ENCODE data around the gene LRRC8E. TPM values are rescaled to one million over a fixed set of nuclear protein-coding genes. Genes with fewer than 3 reads are reported as not detected.

Gene LRRC8E
- total and polyA plus RNA-seq, 10 of the 15 experiments (the other 5 are each of a cell fraction or from before 2014, with no cell fraction given): 0.04 to 0.32 (median 0.25) TPM; not detected in 7

GRCh38 chr19:7852851-7853769, 35.2 kb upstream of the LRRC8E start (continued):
- TF ChIP-seq NFYA (IDR thresholded peaks at IDR 0.05; ENCODE audit: borderline replicate concordance, low read depth, low read length) (no peak), BHLHE40 (IDR thresholded peaks at IDR 0.05; ENCODE audit: borderline replicate concordance in 1 of 2, low read depth in 2 of 2, low read length in 1 of 2) (no peak), TCF7 (IDR thresholded peaks at IDR 0.05; ENCODE audit: borderline replicate concordance) (no peak), BRCA1 (IDR thresholded peaks at IDR 0.05; ENCODE audit: low read depth, low read length) (no peak), RFX5 (IDR thresholded peaks at IDR 0.05; ENCODE audit: low read depth, low read length) (0 out of 2 replicates have a peak, but pooled peaks have one; percentile 14), GABPA (IDR thresholded peaks at IDR 0.05; ENCODE audit: low read depth) (no peak), ZNF384 (IDR thresholded peaks at IDR 0.05; ENCODE audit: borderline replicate concordance, low read depth, low read length) (no peak), JUNB (IDR thresholded peaks at IDR 0.05) (no peak), SUPT20H (IDR thresholded peaks at IDR 0.05; ENCODE audit: borderline replicate concordance, control insufficient read depth, low read depth, low read length) (no peak), IRF3 (IDR thresholded peaks at IDR 0.05) (no peak; the same call in 1 of the 2 replicates), TBL1XR1 (IDR thresholded peaks at IDR 0.05; ENCODE audit: low read depth, low read length) (no peak), RELB (IDR thresholded peaks at IDR 0.05; ENCODE audit: low read depth) (no peak), ATF2 (IDR thresholded peaks at IDR 0.05; ENCODE audit: low read length) (no peak), ZSCAN29 (IDR thresholded peaks at IDR 0.05) (no peak), ZNF217 (IDR thresholded peaks at IDR 0.05) (no peak), MTA2 (IDR thresholded peaks at IDR 0.05; ENCODE audit: low read depth) (no peak), ZZZ3 (IDR thresholded peaks at IDR 0.05; ENCODE audit: control insufficient read depth, insufficient read length, low read depth) (no peak), BCLAF1 (IDR thresholded peaks at IDR 0.05) (no peak), FOXK2 (IDR thresholded peaks at IDR 0.05) (no peak)
